HG02763 (cell line): ENCODE data around the gene TH.

Source experiments
- ATAC-seq: cut with Tn5 transposase; IDR thresholded peaks from one replicate; pipeline ENCODE4 v1.9.1; 2021; ENCODE audit warnings: mild to moderate bottlenecking, moderate library complexity; ENCODE audit not compliant: unreplicated experiment

The TH gene

DNA sequence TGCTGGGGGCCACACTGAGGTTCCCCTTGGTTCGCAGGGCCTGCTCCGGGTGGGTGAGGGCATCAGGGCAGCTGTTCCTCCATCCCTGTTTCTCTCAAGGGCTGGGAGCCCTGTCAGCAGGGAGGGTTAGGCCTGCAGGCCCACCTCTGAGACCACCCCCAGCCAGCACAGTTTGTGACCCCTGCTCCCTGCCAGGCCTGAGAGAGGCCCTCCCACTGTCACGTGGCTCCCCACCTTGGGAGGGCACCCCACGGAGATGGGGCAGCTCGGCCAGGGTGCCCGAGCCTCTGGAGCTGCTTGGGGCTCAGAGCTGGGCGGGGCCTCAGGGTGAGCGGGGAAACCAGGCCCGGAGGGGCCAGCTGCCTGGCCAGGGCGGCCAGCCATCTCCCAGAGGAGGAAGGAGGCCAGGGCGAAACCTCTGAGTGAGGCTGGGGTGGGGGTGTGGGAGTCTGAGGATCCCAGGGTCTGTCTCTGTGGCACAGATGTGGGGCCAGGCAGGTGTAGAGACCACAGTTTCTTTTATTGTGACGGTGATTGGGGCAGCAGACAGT lies 8.1 kb downstream of the TH start:
- no peak for ATAC-seq

GRCh38 chr11:2160736-2161259 lies 10.8 kb downstream of the TH start, which contains the start of gene INS:
Gene INS, minus strand, starts transcription at chr11:2161209. Its CDS starts 238 bp downstream, at chr11:2160971.
- ATAC-seq = no peak

- ATAC-seq = no peak
Observed at GRCh38 chr11:2159536-2160413, 11.8 kb downstream of the TH start.

- no peak for ATAC-seq
Observed at GRCh38 chr11:2158966-2159365, 12.6 kb downstream of the TH start.

GRCh38 chr11:2158296-2158737 lies 13.3 kb downstream of the TH start:
- ATAC-seq = no peak

DNA sequence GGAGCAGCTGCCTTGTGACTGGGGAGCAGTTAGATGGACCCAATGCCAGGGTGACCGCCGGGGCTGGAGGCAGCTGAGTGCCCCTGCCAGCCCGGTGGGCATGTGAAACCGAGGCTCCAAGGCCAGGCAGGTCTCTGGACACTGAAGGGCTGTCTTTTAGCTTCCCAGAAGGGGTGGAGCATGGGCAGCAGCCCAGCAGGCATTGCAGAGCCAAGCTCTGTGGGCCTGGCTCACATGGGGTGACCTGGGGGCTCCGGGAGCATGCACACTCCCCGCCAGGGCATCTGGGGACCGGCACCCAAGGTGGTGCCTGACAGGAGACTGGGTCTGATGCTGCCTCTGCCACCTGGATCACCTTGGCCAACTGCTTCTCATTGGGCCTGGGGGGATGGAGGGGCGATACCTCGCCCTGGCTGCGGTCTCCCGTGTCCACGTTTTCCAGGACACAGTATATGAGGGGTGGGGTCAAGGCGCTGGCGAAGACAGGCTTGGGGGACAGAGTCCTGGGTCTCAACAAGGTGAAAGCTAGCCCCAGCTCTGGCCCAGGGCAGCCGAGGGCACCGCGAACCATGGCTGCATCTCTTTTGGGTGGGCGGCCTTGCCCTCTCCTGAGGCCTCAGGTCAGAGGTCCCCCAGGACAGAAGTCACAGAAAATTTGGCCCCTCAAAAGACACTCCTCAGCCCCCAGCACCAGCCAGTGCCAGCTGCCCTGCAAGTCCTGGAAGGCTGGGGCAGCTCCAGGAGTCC lies 14.1 kb downstream of the TH start:
- no peak for ATAC-seq

- no peak for ATAC-seq
Observed at GRCh38 chr11:2156416-2157182, 15.0 kb downstream of the TH start.

DNA sequence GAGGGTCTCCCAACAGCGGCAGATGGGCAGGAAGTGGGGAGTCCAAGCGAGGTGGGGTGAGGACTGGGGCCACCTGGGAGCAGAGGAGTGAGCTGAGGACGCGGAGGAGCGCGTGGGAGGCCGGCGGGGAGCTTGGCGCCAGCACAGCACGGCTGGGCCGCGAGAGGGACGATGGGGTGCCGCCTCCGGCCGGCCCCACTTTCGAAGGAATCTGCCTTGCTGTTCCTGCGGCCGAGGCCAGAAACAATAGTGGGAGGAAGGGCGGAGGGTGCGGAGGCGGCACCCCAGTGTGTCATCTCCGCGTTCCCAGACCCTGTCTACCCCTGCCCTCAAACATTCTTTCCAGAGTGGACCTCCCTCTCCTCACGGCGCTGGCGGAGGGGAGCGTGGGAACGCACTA lies 16.1 kb downstream of the TH start:
- no peak for ATAC-seq

- ATAC-seq = no peak
Observed at GRCh38 chr11:2154889-2155288, 16.7 kb downstream of the TH start.

DNA sequence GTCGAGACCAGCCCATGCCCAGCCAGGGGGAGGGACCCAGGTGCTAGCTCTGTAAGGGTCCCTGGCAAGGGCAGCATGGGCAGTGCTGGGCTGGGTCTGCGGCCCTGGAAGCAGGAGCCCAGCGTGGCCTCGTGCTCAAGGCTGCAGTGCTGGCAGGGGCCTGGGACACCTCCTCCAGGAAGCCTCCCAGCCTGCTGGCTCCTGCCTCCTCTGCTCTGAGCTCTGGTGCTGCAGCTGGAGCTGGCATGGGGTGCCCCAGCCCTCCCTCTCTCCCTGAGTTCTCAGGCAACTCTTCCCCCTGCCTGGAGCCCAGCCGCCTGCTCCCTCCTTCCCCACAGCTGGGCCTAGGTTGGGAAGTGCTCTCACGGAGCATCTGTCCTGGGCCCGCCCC lies 17.4 kb downstream of the TH start:
- no peak for ATAC-seq

DNA sequence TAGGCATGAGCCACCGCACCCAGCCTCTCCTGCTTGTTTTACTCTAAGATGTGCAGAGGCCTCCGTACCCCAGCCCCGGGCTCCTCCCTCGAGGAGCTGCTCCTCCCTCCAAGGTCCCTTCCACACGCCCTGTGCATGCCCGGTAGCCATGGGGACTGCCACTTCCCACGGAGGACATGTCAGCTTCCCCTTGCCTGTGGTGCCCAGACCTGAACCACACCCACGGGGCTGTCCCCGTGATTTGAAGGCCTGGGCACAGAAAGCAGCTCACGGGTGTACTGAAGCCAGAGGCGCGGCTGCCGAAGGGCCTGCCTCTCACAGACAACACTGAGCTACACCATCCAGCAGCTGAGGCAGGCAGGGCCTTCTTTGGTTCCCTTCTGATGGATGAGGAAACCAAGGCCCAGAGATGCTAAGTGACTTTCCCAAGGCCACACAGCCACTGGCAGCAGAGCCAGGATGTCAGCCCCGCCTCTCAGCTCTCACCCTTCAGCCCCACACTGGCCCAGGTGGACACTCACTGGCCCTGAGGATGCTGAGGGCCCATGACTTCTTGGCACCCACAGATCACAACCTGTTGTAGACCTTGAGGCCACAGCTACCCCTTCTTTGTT lies 17.9 kb downstream of the TH start:
- ATAC-seq = no peak

DNA sequence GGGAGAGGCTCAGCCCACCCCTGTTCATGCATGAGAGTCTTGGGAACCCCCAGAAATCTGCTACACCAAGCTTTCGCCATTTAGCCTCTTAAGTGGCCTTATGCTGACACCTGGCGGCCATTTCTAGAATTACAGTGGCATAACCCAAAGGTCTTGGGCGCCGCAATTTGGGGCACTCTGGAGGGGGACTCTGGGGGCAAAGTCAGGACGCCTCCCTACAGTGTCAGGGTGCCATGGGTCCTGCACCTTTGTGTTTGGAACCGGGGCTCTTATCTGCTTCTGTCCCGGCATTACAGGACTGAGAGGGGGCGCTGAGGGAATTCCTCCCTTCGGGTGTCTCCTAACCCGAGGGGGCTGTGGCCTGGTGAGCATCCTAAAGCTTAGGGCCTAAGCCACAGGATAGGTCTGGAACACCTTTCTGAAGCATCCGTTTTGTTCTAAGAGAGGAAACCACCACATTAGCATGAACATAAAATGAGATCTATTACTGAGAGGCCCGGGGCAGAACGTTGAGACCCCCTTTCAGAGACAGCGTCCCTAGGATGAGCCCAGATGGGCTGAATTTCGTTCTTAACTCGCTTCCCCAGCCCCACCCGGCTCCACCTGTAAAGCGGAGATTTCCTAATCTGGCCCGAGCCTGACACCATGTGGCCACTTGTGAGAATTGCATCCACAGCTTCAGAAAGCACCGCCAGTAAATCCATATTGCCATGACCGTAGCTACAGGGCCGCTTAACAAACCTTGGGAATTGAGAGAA lies 19.9 kb downstream of the TH start:
- no peak for ATAC-seq

DNA sequence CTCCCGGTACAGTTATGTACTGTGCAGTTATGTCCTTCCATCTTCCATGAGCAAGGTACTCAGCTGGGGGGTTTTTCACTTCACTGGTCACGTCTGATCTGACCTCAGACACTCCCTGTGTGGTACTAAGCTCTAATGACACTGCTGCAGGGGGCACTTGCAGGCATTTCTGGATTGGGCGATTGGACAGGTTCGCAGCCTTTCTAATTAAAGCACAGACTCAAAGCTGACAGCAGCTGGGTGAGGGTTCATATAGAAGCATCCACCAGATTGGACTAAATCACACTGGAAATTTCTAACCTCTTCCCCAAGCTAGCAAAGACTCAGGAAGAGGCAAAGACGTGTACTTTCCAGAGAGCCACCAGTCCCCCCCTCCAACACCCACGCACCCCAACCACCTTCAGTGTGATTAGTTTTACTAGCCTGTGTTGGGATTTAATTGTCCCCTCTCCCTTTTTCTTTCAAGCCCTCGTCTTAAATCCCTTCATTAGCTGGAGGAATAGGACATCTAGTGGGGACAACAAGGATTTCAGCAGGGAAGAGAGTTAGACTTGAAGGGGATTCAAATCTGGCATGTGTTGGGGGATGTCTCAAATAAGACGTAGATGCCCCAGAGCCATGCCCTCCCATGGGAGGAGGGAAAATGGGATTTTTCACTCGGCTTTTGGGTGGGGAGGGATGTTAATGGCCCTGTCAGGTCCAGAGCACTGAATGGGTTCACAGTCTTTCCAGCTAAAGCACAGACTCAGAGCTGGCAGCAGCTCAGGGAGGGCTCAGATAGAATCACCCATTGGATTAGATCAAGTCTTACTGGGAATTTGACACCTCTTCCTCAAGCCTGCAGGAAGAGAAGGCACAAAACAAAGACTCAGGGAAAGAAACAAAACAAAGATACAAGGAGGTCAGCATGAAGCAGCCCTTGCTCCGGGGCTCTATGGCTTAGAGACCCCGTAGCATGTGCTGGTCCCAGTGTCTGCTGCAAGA lies 21.5 kb downstream of the TH start:
- no peak for ATAC-seq

DNA sequence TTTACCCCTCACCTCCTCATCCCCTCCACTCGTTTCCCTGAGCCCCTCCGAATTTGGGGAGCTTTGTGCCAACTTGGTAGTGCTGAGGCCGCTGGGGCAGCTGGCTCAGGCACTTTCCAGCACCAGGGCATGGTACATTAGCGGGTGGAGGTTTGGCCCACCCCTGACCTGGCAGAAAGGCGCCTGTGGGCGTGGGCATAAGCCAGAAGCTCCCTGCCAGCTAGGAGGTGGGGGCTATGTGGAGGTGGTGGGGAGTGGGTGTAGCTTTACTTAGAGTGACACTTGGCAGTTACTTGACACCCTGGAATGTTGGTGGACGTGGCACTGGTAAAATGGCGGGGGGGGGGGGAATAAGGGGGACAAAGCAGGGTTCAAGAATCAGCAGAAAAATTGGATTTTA lies 22.2 kb downstream of the TH start:
- ATAC-seq = no peak

DNA sequence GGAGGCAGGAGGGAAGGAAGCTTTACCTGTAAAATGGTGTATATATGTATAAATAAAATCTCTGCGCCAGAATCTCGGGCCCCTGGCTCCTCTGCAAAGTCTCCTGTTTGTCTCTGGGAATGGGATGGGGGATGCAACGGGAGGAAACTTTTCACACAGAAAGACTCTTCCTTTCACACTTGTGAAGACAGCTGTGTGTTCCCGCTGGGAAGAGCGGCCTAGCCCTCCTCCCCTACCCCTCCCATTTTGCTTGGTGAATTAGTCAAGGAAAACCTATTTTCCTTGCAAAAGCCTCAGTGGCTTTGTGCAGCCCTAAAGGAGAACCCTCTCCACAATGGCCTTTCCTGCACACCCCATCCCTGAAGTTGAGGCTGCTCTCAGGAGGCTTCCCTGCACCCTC lies 23.0 kb downstream of the TH start:
- no peak for ATAC-seq

GRCh38 chr11:2147391-2147790 lies 24.2 kb downstream of the TH start:
- no peak for ATAC-seq

- no peak for ATAC-seq
Observed at GRCh38 chr11:2146051-2146450, 25.6 kb downstream of the TH start.

DNA sequence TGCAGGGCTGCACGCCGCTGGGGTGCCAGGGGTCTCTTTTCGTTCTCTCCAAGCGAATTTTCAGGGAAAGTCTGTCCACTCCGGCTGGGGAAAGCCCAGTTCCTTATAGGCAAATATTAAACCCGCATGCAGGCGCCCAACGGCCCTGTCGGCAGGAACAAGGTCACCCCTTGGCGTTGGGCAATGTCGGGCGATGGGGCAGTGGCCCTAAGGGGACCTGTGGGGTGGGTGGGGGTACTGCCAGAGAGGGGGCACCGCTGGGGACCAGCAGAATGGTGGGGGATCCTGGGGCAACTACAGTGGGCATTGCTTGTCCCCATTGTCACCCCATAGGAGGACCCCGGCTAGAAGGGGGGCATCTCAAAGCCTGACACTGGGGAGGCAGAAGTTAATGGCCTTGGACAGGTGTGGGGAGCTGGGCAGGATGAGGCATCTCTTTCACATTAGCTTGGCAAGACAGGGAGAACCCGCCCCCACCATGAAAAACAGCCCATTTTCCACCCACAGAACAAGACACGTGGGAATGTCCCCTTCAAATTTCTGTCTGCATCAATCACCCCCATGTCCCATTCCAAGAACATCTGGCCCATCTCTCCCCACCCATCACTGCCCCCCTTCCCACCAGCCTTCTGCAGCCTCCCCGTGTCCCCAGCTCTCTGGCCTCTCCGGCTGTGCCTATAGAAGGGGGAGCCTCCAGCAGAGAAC lies 26.9 kb downstream of the TH start:
- no peak for ATAC-seq
